B cell (primary cell): ENCODE data around the gene SMIM35. TPM values are rescaled to one million over a fixed set of nuclear protein-coding genes. Genes with fewer than 3 reads are reported as not detected.
A peak's percentile ranks its signal among the peaks of the same experiment; 100 is the strongest.

Source experiments
- ATAC-seq: fragments of 200-7000 bp; cut with Tn5 transposase; one replicate; pipeline ENCODE4 v1.10.0; 2021; ENCODE audit warnings: low read depth, mild to moderate bottlenecking, moderate number of reproducible peaks, moderate library complexity
- CTCF ChIA-PET: fragments of 350-600 bp; sonication (Branson Sonifier 250); formaldehyde crosslinking; loops from one replicate; lab custom pipeline; 2021; ENCODE audit warnings: antibody characterized with exemption, inconsistent platforms; lab: Charles Lee
- POLR2A ChIA-PET: fragments of 350-600 bp; sonication (Branson Sonifier 250); formaldehyde crosslinking; loops from one replicate; lab custom pipeline; 2021; ENCODE audit warnings: antibody characterized with exemption; lab: Charles Lee
- DNase-seq: peaks from one replicate; pipeline ENCODE4 v3.0.0; 2013
- H2AFZ ChIP-seq: 2 replicates; pipeline ENCODE4 v1.6.1; 2012; ENCODE audit warnings: mild to moderate bottlenecking, low read depth, low read length; ENCODE audit not compliant: insufficient read depth, poor library complexity, severe bottlenecking
- H3K27ac ChIP-seq, 2 donors: 1 replicate in 1 of 2; 2 replicates in 1 of 2; pipeline ENCODE4 v1.5.1; 2012 to 2013; ENCODE audit warnings: low read length in 2 of 2, mild to moderate bottlenecking in 2 of 2, moderate library complexity in 1 of 2
- H3K27me3 ChIP-seq, 4 experiments: fragments of 200-600 bp in 1 of 4; sonication (generic) in 1 of 4; replicated peaks in 1 of 4; 1 replicate in 2 of 4; 2 replicates in 2 of 4; pipeline versions ENCODE4 v1.6.1 to v1.7.0; 2013 to 2016; ENCODE audit warnings: low read length in 3 of 4, mild to moderate bottlenecking in 2 of 4, mixed read lengths in 1 of 4, moderate library complexity in 1 of 4; ENCODE audit not compliant: insufficient read depth in 4 of 4, control insufficient read depth in 3 of 4; ENCODE audit errors: control extremely low read depth in 1 of 4
- H3K36me3 ChIP-seq, 2 experiments: replicated peaks in 1 of 2; 1 replicate in 1 of 2; 2 replicates in 1 of 2; pipeline versions ENCODE4 v1.6.1 to v1.7.1; 2013; ENCODE audit warnings: low read length in 1 of 2; ENCODE audit not compliant: insufficient read depth in 2 of 2, control insufficient read depth in 1 of 2; ENCODE audit errors: control extremely low read depth in 1 of 2, extremely low read depth in 1 of 2
- H3K4me1 ChIP-seq, 2 donors: fragments of 200-600 bp in 1 of 2; sonication (generic) in 1 of 2; 1 replicate in 1 of 2; 2 replicates in 1 of 2; pipeline versions ENCODE4 v1.5.1 to v1.6.1; 2013 to 2017; ENCODE audit warnings: low read length in 2 of 2; ENCODE audit not compliant: control insufficient read depth in 2 of 2, insufficient read depth in 2 of 2
- H3K4me2 ChIP-seq: replicated peaks from 2 replicates; pipeline ENCODE3; 2012; ENCODE audit warnings: mild to moderate bottlenecking, low read depth, low read length; ENCODE audit not compliant: poor library complexity, severe bottlenecking
- H3K4me3 ChIP-seq, 5 experiments: fragments of 200-600 bp in 1 of 5; sonication (generic) in 1 of 5; 1 replicate in 3 of 5; 2 replicates in 2 of 5; pipeline versions ENCODE4 v1.5.1 to v1.7.0; 2011 to 2016; ENCODE audit warnings: low read length in 4 of 5, mild to moderate bottlenecking in 4 of 5, low read depth in 2 of 5, control low read depth in 1 of 5, moderate library complexity in 1 of 5; ENCODE audit not compliant: insufficient read depth in 1 of 5; ENCODE audit errors: control extremely low read depth in 1 of 5, extremely low read depth in 1 of 5
- H3K79me2 ChIP-seq: fragments of 200-600 bp; sonication (generic); one replicate; pipeline ENCODE4 v1.6.0; 2016; ENCODE audit warnings: low read length; ENCODE audit not compliant: control insufficient read depth, insufficient read depth
- H3K9ac ChIP-seq: fragments of 200-600 bp; sonication (generic); 2 replicates; pipeline ENCODE4 v1.6.1; 2017; ENCODE audit warnings: mild to moderate bottlenecking, low read length, moderate library complexity
- H3K9me3 ChIP-seq, 3 donors: one replicate each; pipeline versions ENCODE4 v1.6.1 to v1.7.1; 2013; ENCODE audit warnings: low read length in 2 of 3; ENCODE audit not compliant: control insufficient read depth in 2 of 3, insufficient read depth in 1 of 3; ENCODE audit errors: control extremely low read depth in 1 of 3
- H4K20me1 ChIP-seq: 2 replicates; pipeline ENCODE4 v1.6.0; 2012; ENCODE audit warnings: mild to moderate bottlenecking, low read length; ENCODE audit not compliant: insufficient read depth, control insufficient read depth, poor library complexity, severe bottlenecking
- H3K27ac Mint-ChIP-seq: one replicate; pipeline ENCODE4 v1.8.0; 2021; ENCODE audit warnings: mixed read lengths
- H3K27me3 Mint-ChIP-seq: one replicate; pipeline ENCODE4 v1.8.0; 2021; ENCODE audit warnings: mixed read lengths
- H3K4me1 Mint-ChIP-seq: one replicate; pipeline ENCODE4 v1.8.0; 2021; ENCODE audit warnings: mixed read lengths
- H3K4me3 Mint-ChIP-seq: one replicate; pipeline ENCODE4 v1.8.0; 2021; ENCODE audit warnings: mixed read lengths
- H3K9me3 Mint-ChIP-seq: one replicate; pipeline ENCODE4 v1.8.0; 2022; ENCODE audit warnings: mixed read lengths; ENCODE audit not compliant: insufficient read depth
- CTCF ChIP-seq: fragments of 200-600 bp; IDR thresholded peaks from one replicate; pipeline ENCODE4 v1.8.0; 2022; ENCODE audit warnings: antibody characterized with exemption, mild to moderate bottlenecking
- EZH2 ChIP-seq: IDR thresholded peaks from 2 replicates; pipeline ENCODE4 v1.6.1; 2012; ENCODE audit warnings: borderline replicate concordance, low read depth, mild to moderate bottlenecking, moderate library complexity, low read length; ENCODE audit not compliant: insufficient read depth, poor library complexity, severe bottlenecking
- WGBS: methylation state at CpG from one replicate; pipeline ENCODE4 v1.1.5; 2013; ENCODE audit warnings: missing lambda C conversion rate; ENCODE audit not compliant: insufficient coverage; 5-methylcytosine and 5-hydroxymethylcytosine counted together
- intact Hi-C: fragments of 100-400 bp; cut with micrococcal nuclease; formaldehyde crosslinking; loops from one replicate; pipeline ENCODE4 v1.10.0; 2022
- polyA plus RNA-seq: library from polyadenylated mRNA; depleted of rRNA; stranded (reverse); fragments of >200 nt; gene quantifications from 2 replicates; pipeline ENCODE4 v1.2.3, GENCODE V29; 2012
- total RNA-seq, 2 donors: library from RNA; stranded (reverse); fragments of 120-200 nt in 1 of 2; gene quantifications; 1 replicate in 1 of 2; 2 replicates in 1 of 2; pipeline versions ENCODE4 v1.2.3 to v1.2.4, GENCODE V29; 2013 to 2022

Gene SMIM35
- total and polyA plus RNA-seq, 2 donors (not counting 1 experiment from before 2014, with no cell fraction given), result 1.3 to 4.5 TPM

DNA sequence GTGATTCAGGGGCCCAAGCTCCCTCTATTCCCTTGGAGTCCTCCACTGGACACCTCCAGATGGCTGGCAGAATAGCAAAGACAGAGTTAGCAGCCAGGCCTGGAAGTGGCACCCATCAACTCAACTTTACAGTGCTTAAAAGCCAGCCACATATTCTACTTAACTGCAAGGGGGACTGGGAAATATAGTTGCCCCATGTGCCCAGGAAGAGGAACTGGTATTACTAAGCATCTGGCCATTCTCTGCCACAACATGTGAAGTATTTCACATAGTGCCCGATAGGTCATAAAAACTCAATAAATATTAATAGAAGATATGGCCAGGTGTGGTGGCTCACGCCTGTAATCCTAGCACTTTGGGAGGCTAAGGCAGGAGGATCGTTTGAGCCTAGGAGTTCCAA lies 106.0 kb downstream of the SMIM35 start:
- H3K9ac ChIP-seq, result no peak overlapping the region
- peaks cover 0 to 6% (median 0%) of the 10 kb centered on the region in 3 donors for H3K9me3 ChIP-seq
- intact Hi-C loops, result no loop called here
- peak overlapping the region in 1 of 2 donors; percentile 69 for H3K27ac ChIP-seq
- no peaks in the 10 kb centered on the region for H3K9me3 Mint-ChIP-seq
- peaks cover 39 to 60% of the 10 kb centered on the region in 2 donors for H3K4me1 ChIP-seq
- H3K27me3 Mint-ChIP-seq, result no peaks in the 10 kb centered on the region
- H3K79me2 ChIP-seq, result peaks cover 3% of the 10 kb centered on the region
- WGBS, result no CpG with 5 or more reads among the region's 3 CpGs
- no peaks in the 10 kb centered on the region for H4K20me1 ChIP-seq
- DNase-seq (no peak), ATAC-seq (no peak)
- peaks cover 74% of the 10 kb centered on the region for H3K4me1 Mint-ChIP-seq
- H3K4me3 ChIP-seq, result no peak overlapping the region
- no peak overlapping the region for H3K4me2 ChIP-seq
- ChIA-PET CTCF (interaction anchor here (0.7 to 8.1 kb wide), 8 partner anchors 21 to 163 kb away, joined by 3 to 60 read pairs (median 4); no protein-coding TSS in a partner anchor), POLR2A (interaction anchor here (1.2 to 2.6 kb wide), 4 partner anchors 16 to 35 kb away, joined by 3 to 10 read pairs (median 6); no protein-coding TSS in a partner anchor)
- H3K27me3 ChIP-seq, result no peaks in the 10 kb centered on the region
- no peak overlapping the region for H2AFZ ChIP-seq
- peaks cover 0 to 2% of the 10 kb centered on the region in 2 experiments for H3K36me3 ChIP-seq
- TF ChIP-seq CTCF (no peak), EZH2 (no peak)
- no peak overlapping the region for H3K27ac Mint-ChIP-seq
- H3K4me3 Mint-ChIP-seq, result no peak overlapping the region

DNA sequence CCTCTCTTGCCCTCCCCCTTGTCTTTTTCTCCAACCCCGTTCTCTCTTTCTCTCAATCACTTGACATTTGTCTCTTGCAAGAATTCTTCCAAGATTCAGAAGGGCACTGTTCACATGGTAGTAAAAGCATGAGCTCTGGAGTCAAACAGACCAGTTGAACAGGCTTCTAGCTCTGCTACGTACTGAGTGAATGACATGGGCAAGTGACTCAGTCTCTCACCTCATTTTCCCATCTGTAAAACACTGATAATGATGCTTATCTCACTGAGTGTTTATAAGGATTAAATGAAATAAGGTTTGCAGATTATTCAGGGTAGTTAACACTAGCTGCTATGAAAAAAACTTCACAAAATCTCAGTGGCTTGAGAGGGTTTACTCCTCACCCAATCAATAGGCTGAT lies 106.5 kb downstream of the SMIM35 start:
- no peak for TF ChIP-seq CTCF
- TF ChIP-seq EZH2, result no peak
- H3K79me2 ChIP-seq, result peaks cover 3% of the 10 kb centered on the region
- peaks cover 0 to 2% of the 10 kb centered on the region in 2 experiments for H3K36me3 ChIP-seq
- Mint-ChIP-seq H3K4me1 (peaks cover 71% of the 10 kb centered on the region), H3K4me3 (peak overlapping the region; percentile 59), H3K27me3 (no peaks in the 10 kb centered on the region), H3K9me3 (no peaks in the 10 kb centered on the region), H3K27ac (peak overlapping the region; percentile 79)
- WGBS, result 30% methylated on average over 1 of the region's 2 CpGs
- no peak overlapping the region for H2AFZ ChIP-seq
- peaks cover 0 to 6% (median 0%) of the 10 kb centered on the region in 3 donors for H3K9me3 ChIP-seq
- DNase-seq, result no peak
- H3K27ac ChIP-seq, result peak overlapping the region; percentile 45 to 69
- CTCF ChIA-PET, result interaction anchor here (0.7 to 8.1 kb wide), 9 partner anchors 10 to 163 kb away, joined by 3 to 60 read pairs (median 5); no protein-coding TSS in a partner anchor
- H3K4me3 ChIP-seq, result no peak overlapping the region
- H3K27me3 ChIP-seq, result no peaks in the 10 kb centered on the region
- POLR2A ChIA-PET, result interaction anchor here (1.2 to 2.6 kb wide), 4 partner anchors 16 to 36 kb away, joined by 3 to 10 read pairs (median 6); no protein-coding TSS in a partner anchor
- peaks cover 39 to 56% of the 10 kb centered on the region in 2 donors for H3K4me1 ChIP-seq
- no peak for ATAC-seq
- H3K4me2 ChIP-seq, result peak overlapping the region; percentile 50
- no peak overlapping the region for H3K9ac ChIP-seq
- H4K20me1 ChIP-seq, result no peaks in the 10 kb centered on the region
- intact Hi-C loops, result no loop called here
